Mesenchymal stem cell (in vitro differentiated cells and primary cell): ENCODE measurements around the gene RAB35.

Source experiments
- DNase-seq: peaks from one replicate; pipeline ENCODE4 v3.0.0-alpha.2; 2013
- H2AFZ ChIP-seq: one replicate; pipeline ENCODE4 v1.6.1; 2013; ENCODE audit warnings: low read depth, mild to moderate bottlenecking, control low read depth, inconsistent platforms, low read length, moderate library complexity
- H2AK5ac ChIP-seq: 2 replicates; pipeline ENCODE4 v1.6.1; 2013; ENCODE audit warnings: low read length, moderate library complexity, mild to moderate bottlenecking, inconsistent platforms; ENCODE audit not compliant: severe bottlenecking
- H2BK120ac ChIP-seq: one replicate; pipeline ENCODE4 v1.6.1; 2013; ENCODE audit warnings: low read depth, mild to moderate bottlenecking, inconsistent platforms, low read length, moderate library complexity
- H2BK12ac ChIP-seq, 2 experiments: one replicate each; pipeline ENCODE4 v1.6.1; 2013; ENCODE audit warnings: inconsistent platforms in 2 of 2, low read length in 2 of 2, mild to moderate bottlenecking in 2 of 2, moderate library complexity in 2 of 2, control low read depth in 1 of 2
- H2BK15ac ChIP-seq: one replicate; pipeline ENCODE4 v1.6.1; 2013; ENCODE audit warnings: mild to moderate bottlenecking, low read depth, inconsistent platforms; ENCODE audit not compliant: poor library complexity, severe bottlenecking
- H2BK5ac ChIP-seq: 2 replicates; pipeline ENCODE4 v1.6.1; 2013; ENCODE audit warnings: low read depth, mild to moderate bottlenecking, low read length, control low read depth, inconsistent platforms; ENCODE audit not compliant: poor library complexity, severe bottlenecking
- H3K14ac ChIP-seq, 2 experiments: one replicate each; pipeline ENCODE4 v1.6.1; 2013; ENCODE audit warnings: inconsistent platforms in 2 of 2, low read length in 2 of 2, control low read depth in 1 of 2, mild to moderate bottlenecking in 1 of 2, moderate library complexity in 1 of 2
- H3K18ac ChIP-seq, 2 experiments: one replicate each; pipeline ENCODE4 v1.6.1; 2013; ENCODE audit warnings: inconsistent platforms in 2 of 2, low read length in 2 of 2, control low read depth in 1 of 2, low read depth in 1 of 2, mild to moderate bottlenecking in 1 of 2
- H3K23ac ChIP-seq, 2 experiments: one replicate each; pipeline ENCODE4 v1.6.1; 2013; ENCODE audit warnings: inconsistent platforms in 2 of 2, low read length in 2 of 2, mild to moderate bottlenecking in 2 of 2, moderate library complexity in 2 of 2, control low read depth in 1 of 2
- H3K27ac ChIP-seq: 2 replicates; pipeline ENCODE4 v1.5.1; 2013; ENCODE audit warnings: mild to moderate bottlenecking, moderate library complexity, low read length, control low read depth, inconsistent platforms; ENCODE audit not compliant: poor library complexity, severe bottlenecking
- H3K27me3 ChIP-seq, 2 experiments: 2 replicates each; pipeline versions ENCODE4 v1.6.1 to v1.7.0; 2013; ENCODE audit warnings: low read length in 2 of 2, mild to moderate bottlenecking in 2 of 2, moderate library complexity in 2 of 2, control low read depth in 1 of 2, inconsistent platforms in 1 of 2; ENCODE audit not compliant: control insufficient read depth in 1 of 2, insufficient read depth in 1 of 2
- H3K36me3 ChIP-seq, 2 experiments: 2 replicates each; pipeline versions ENCODE4 v1.6.1 to v1.7.0; 2013; ENCODE audit warnings: low read length in 2 of 2, control low read depth in 1 of 2, inconsistent platforms in 1 of 2, low read depth in 1 of 2, mild to moderate bottlenecking in 1 of 2; ENCODE audit not compliant: insufficient read depth in 2 of 2, control insufficient read depth in 1 of 2
- H3K4ac ChIP-seq, 2 experiments: one replicate each; pipeline ENCODE4 v1.6.1; 2013; ENCODE audit warnings: inconsistent platforms in 2 of 2, low read length in 2 of 2, mild to moderate bottlenecking in 2 of 2, moderate library complexity in 2 of 2, control low read depth in 1 of 2, low read depth in 1 of 2
- H3K4me1 ChIP-seq: 2 replicates; pipeline ENCODE4 v1.6.1; 2013; ENCODE audit warnings: low read depth, low read length, control low read depth; ENCODE audit not compliant: control insufficient read depth, insufficient read depth
- H3K4me2 ChIP-seq: 2 replicates; pipeline ENCODE4 v1.6.1; 2013; ENCODE audit warnings: low read length, mild to moderate bottlenecking, inconsistent platforms; ENCODE audit not compliant: poor library complexity, severe bottlenecking
- H3K4me3 ChIP-seq, 2 experiments: 2 replicates each; pipeline versions ENCODE4 v1.5.1 to v1.7.0; 2013; ENCODE audit warnings: low read length in 2 of 2, mild to moderate bottlenecking in 2 of 2, control low read depth in 1 of 2, low read depth in 1 of 2; ENCODE audit not compliant: insufficient read depth in 1 of 2
- H3K79me1 ChIP-seq: replicated peaks from 2 replicates; pipeline ENCODE4 v1.6.1; 2013; ENCODE audit warnings: mild to moderate bottlenecking, control low read depth, low read length, inconsistent platforms; ENCODE audit not compliant: poor library complexity, severe bottlenecking
- H3K9ac ChIP-seq: 2 replicates; pipeline ENCODE4 v1.7.0; 2013; ENCODE audit warnings: mild to moderate bottlenecking, low read length, moderate library complexity
- H3K9me3 ChIP-seq: 2 replicates; pipeline ENCODE4 v1.7.0; 2013; ENCODE audit warnings: mild to moderate bottlenecking, low read length; ENCODE audit not compliant: control insufficient read depth
- H4K8ac ChIP-seq: one replicate; pipeline ENCODE4 v1.6.1; 2013; ENCODE audit warnings: inconsistent platforms, mild to moderate bottlenecking, low read length, moderate library complexity
- H4K91ac ChIP-seq: one replicate; pipeline ENCODE4 v1.6.1; 2013; ENCODE audit warnings: mild to moderate bottlenecking, low read length, inconsistent platforms
- whole genome bisulfite sequencing: methylation state at CpG from one replicate; pipeline ENCODE4 v1.1.7; 2013; ENCODE audit warnings: mixed read lengths; 5-methylcytosine and 5-hydroxymethylcytosine counted together

RAB35 gene

GRCh38 chr12:120093336-120093591, 23.3 kb downstream of the RAB35 start:
- no peak overlapping the region for H2BK5ac ChIP-seq
- peaks cover 27% of the 10 kb centered on the region for H3K79me1 ChIP-seq
- H3K36me3 ChIP-seq: peaks cover 66 to 76% of the 10 kb centered on the region in 2 experiments
- H2BK15ac ChIP-seq: no peak overlapping the region
- H3K4me2 ChIP-seq: no peak overlapping the region
- H2BK120ac ChIP-seq: no peak overlapping the region
- no peak overlapping the region for H4K91ac ChIP-seq
- H3K27ac ChIP-seq: no peak overlapping the region
- peaks cover 26% of the 10 kb centered on the region for H3K4me1 ChIP-seq
- H2BK12ac ChIP-seq: peak overlapping the region in 1 of 2 experiments; percentile 15
- H3K9me3 ChIP-seq: no peaks in the 10 kb centered on the region
- H3K4ac ChIP-seq: no peak overlapping the region
- no peak overlapping the region for H3K4me3 ChIP-seq
- peak overlapping the region in 1 of 2 experiments; percentile 47 for H3K23ac ChIP-seq
- DNase-seq: no peak
- 78% methylated on average over 4 of the region's 4 CpGs for WGBS
- no peaks in the 10 kb centered on the region for H3K27me3 ChIP-seq
- H3K18ac ChIP-seq: peak overlapping the region in 1 of 2 experiments; percentile 18
- no peak overlapping the region for H4K8ac ChIP-seq
- no peak overlapping the region for H2AK5ac ChIP-seq
- no peak overlapping the region for H3K14ac ChIP-seq
- no peak overlapping the region for H2AFZ ChIP-seq
- no peak overlapping the region for H3K9ac ChIP-seq

- peaks cover 64 to 72% of the 10 kb centered on the region in 2 experiments for H3K36me3 ChIP-seq
- H2BK15ac ChIP-seq: no peak overlapping the region
- H3K79me1 ChIP-seq: peaks cover 24% of the 10 kb centered on the region
- H3K14ac ChIP-seq: no peak overlapping the region
- H3K23ac ChIP-seq: peak overlapping the region in 1 of 2 experiments; percentile 24
- no peaks in the 10 kb centered on the region for H3K27me3 ChIP-seq
- H3K4me2 ChIP-seq: no peak overlapping the region
- H2AFZ ChIP-seq: no peak overlapping the region
- no peak overlapping the region for H2BK12ac ChIP-seq
- H2AK5ac ChIP-seq: no peak overlapping the region
- no peak overlapping the region for H4K91ac ChIP-seq
- no peak overlapping the region for H3K4ac ChIP-seq
- H2BK120ac ChIP-seq: no peak overlapping the region
- no peak overlapping the region for H4K8ac ChIP-seq
- WGBS: 92% methylated on average over 23 of the region's 23 CpGs
- H2BK5ac ChIP-seq: no peak overlapping the region
- H3K9me3 ChIP-seq: no peaks in the 10 kb centered on the region
- H3K4me3 ChIP-seq: no peak overlapping the region
- no peak overlapping the region for H3K9ac ChIP-seq
- no peak for DNase-seq
- H3K4me1 ChIP-seq: peaks cover 26% of the 10 kb centered on the region
- no peak overlapping the region for H3K27ac ChIP-seq
- H3K18ac ChIP-seq: peak overlapping the region in 1 of 2 experiments; percentile 18
Measured at GRCh38 chr12:120092551-120093335, 23.8 kb downstream of the RAB35 start.

GRCh38 chr12:120091371-120092090, 25.0 kb downstream of the RAB35 start:
- Histone ChIP-seq H3K4me3 (no peak overlapping the region), H2AK5ac (no peak overlapping the region), H4K8ac (no peak overlapping the region), H3K9ac (no peak overlapping the region), H3K4me2 (no peak overlapping the region), H4K91ac (no peak overlapping the region), H3K18ac (no peak overlapping the region), H3K9me3 (no peaks in the 10 kb centered on the region), H3K36me3 (peaks cover 52 to 63% of the 10 kb centered on the region in 2 experiments), H2BK5ac (no peak overlapping the region), H2BK120ac (no peak overlapping the region), H2BK12ac (no peak overlapping the region), H3K14ac (no peak overlapping the region), H3K79me1 (peaks cover 17% of the 10 kb centered on the region), H3K4ac (no peak overlapping the region), H2BK15ac (no peak overlapping the region), H3K4me1 (peaks cover 30% of the 10 kb centered on the region), H2AFZ (no peak overlapping the region), H3K27me3 (no peaks in the 10 kb centered on the region), H3K27ac (no peak overlapping the region), H3K23ac (no peak overlapping the region)
- DNase-seq: no peak
- WGBS: 94% methylated on average over 12 of the region's 12 CpGs

GRCh38 chr12:120090626-120091295, 25.8 kb downstream of the RAB35 start:
- Histone ChIP-seq H3K4ac (no peak overlapping the region), H3K9me3 (no peaks in the 10 kb centered on the region), H3K18ac (no peak overlapping the region), H3K14ac (no peak overlapping the region), H3K9ac (no peak overlapping the region), H3K4me1 (peaks cover 27% of the 10 kb centered on the region), H3K27ac (no peak overlapping the region), H3K36me3 (peaks cover 44 to 56% of the 10 kb centered on the region in 2 experiments), H3K27me3 (no peaks in the 10 kb centered on the region), H2BK12ac (no peak overlapping the region), H2BK5ac (no peak overlapping the region), H2AFZ (no peak overlapping the region), H3K4me2 (no peak overlapping the region), H2AK5ac (no peak overlapping the region), H3K79me1 (peaks cover 11% of the 10 kb centered on the region), H3K23ac (no peak overlapping the region), H3K4me3 (no peak overlapping the region), H2BK15ac (no peak overlapping the region), H2BK120ac (no peak overlapping the region), H4K91ac (no peak overlapping the region), H4K8ac (no peak overlapping the region)
- no peak for DNase-seq
- 93% methylated on average over 18 of the region's 19 CpGs for WGBS
